ENCODE data around the gene C2CD4B. TPM values are rescaled to one million over a fixed set of nuclear protein-coding genes. Genes with fewer than 3 reads are reported as not detected.

C2CD4B gene
- total and polyA plus RNA-seq, 4 experiments from 2014 or later, result not detected

DNA sequence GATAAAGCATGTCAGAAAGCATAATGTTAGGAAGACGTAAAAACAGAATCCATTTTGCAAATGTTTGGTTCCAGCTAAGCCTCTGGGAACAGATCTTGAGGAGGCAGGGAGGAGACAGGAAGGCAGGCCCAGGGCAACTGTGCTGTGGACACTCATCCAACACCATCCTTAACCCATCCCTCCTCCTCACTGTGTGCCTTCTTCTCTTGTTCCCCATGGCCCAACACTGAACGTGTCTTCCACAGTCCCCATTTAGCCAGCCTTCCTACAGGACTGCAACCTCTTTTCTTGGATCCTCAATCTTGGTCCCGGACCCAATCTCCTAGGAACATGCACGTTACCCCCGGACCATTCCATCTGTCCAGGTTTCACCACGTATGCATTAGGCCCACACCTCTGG lies 15.4 kb downstream of the C2CD4B start:
- Mint-ChIP-seq H3K36me3 (no peaks in the 10 kb centered on the region), H3K4me3 (no peak overlapping the region), H3K27me3 (peaks cover 0 to 1% of the 10 kb centered on the region in 2 donors), H3K27ac (no peak overlapping the region), H3K4me1 (peaks cover 0 to 13% (median 6%) of the 10 kb centered on the region in 4 donors), H3K9me3 (peaks cover 0 to 3% (median 0%) of the 10 kb centered on the region in 8 donors)
- intact Hi-C loops (cut with micrococcal nuclease), result no loop called here
- Histone ChIP-seq H3K36me3 (ENCODE audit: insufficient read depth, low read length) (no peaks in the 10 kb centered on the region), H3K27ac (ENCODE audit: low read depth, low read length) (no peak overlapping the region), H3K4me1 (ENCODE audit: insufficient read depth, low read length) (no peaks in the 10 kb centered on the region), H3K4me3 (ENCODE audit: low read length in 2 of 2) (no peak overlapping the region), H3K9me3 (ENCODE audit: control insufficient read depth in 1 of 2, low read length in 2 of 2) (no peaks in the 10 kb centered on the region), H3K27me3 (ENCODE audit: insufficient read depth, low read length) (no peaks in the 10 kb centered on the region)
- ChIA-PET POLR2A (ENCODE audit: partially characterized antibody) (no interaction called here), CTCF (ENCODE audit: partially characterized antibody) (no interaction called here)
- DNase-seq, result no peak

DNA sequence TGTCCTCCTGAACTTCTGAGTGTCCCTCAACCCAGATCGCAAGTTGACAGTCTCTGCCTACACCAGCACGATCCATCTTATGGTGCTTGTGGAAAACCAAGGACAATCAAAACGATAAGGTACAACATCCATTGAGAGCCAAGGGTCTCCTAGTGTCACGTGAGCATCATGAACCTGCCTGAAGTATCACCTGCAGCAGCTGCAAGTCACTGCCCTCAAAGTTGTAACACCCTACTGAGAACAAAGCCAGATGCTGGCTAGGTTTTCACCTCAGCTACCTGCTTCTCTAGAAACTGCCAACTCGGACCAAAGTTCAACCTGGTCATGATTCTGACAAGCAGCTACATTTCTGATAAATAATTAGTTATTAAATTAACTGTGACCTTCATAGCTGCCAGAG lies 17.5 kb downstream of the C2CD4B start:
- POLR2A ChIA-PET (ENCODE audit: partially characterized antibody), result no interaction called here

DNA sequence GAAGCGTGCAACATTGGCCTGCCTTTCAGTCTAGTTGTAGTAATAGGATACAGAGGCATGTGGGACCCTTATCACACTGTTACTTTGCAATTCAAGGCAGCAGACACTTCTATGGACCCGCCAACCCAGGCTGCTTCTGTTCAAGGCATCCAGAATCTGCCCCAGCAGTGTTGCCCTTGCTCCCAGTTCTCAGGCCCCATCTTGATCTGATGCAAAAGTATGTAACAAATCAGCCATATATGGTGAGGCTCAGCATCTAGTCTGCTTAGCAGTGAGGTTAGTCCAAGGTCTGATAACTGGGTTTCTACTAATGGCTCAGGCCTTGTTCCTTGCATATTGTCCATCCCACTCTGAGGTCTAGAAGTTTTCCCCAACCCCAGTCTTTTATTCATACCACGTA lies 17.9 kb downstream of the C2CD4B start:
- intact Hi-C loops (cut with micrococcal nuclease), result no loop called here
- ChIA-PET POLR2A (ENCODE audit: partially characterized antibody) (no interaction called here), CTCF (ENCODE audit: partially characterized antibody) (no interaction called here)
- Histone ChIP-seq H3K36me3 (ENCODE audit: insufficient read depth, low read length) (no peaks in the 10 kb centered on the region), H3K4me3 (ENCODE audit: low read length in 2 of 2) (no peak overlapping the region), H3K27me3 (ENCODE audit: insufficient read depth, low read length) (no peaks in the 10 kb centered on the region), H3K27ac (ENCODE audit: low read depth, low read length) (no peak overlapping the region), H3K9me3 (ENCODE audit: control insufficient read depth in 1 of 2, low read length in 2 of 2) (no peaks in the 10 kb centered on the region), H3K4me1 (ENCODE audit: insufficient read depth, low read length) (no peaks in the 10 kb centered on the region)
- Mint-ChIP-seq H3K4me3 (no peak overlapping the region), H3K36me3 (no peaks in the 10 kb centered on the region), H3K4me1 (peaks cover 0 to 13% (median 8%) of the 10 kb centered on the region in 4 donors), H3K27me3 (peaks cover 1 to 2% of the 10 kb centered on the region in 2 donors), H3K9me3 (no peaks in the 10 kb centered on the region), H3K27ac (no peak overlapping the region)
- DNase-seq, result no peak

More for the DNA sequence above, 17.5 kb downstream of the C2CD4B start:
- H3K27ac ChIP-seq (ENCODE audit: low read depth, low read length), result no peak overlapping the region
- intact Hi-C loops (cut with micrococcal nuclease), result no loop called here
- H3K36me3 Mint-ChIP-seq, result no peaks in the 10 kb centered on the region
- H3K4me1 Mint-ChIP-seq, result peaks cover 0 to 13% (median 6%) of the 10 kb centered on the region in 4 donors
- CTCF ChIA-PET (ENCODE audit: partially characterized antibody), result no interaction called here
- no peak overlapping the region for H3K4me3 Mint-ChIP-seq
- H3K27ac Mint-ChIP-seq, result no peak overlapping the region
- peaks cover 1 to 2% of the 10 kb centered on the region in 2 donors for H3K27me3 Mint-ChIP-seq
- H3K36me3 ChIP-seq (ENCODE audit: insufficient read depth, low read length), result no peaks in the 10 kb centered on the region
- no peaks in the 10 kb centered on the region for H3K27me3 ChIP-seq (ENCODE audit: insufficient read depth, low read length)
- H3K4me3 ChIP-seq (ENCODE audit: low read length in 2 of 2), result no peak overlapping the region
- H3K9me3 Mint-ChIP-seq, result no peaks in the 10 kb centered on the region
- H3K9me3 ChIP-seq (ENCODE audit: control insufficient read depth in 1 of 2, low read length in 2 of 2), result no peaks in the 10 kb centered on the region
- no peak for DNase-seq
- no peaks in the 10 kb centered on the region for H3K4me1 ChIP-seq (ENCODE audit: insufficient read depth, low read length)

DNA sequence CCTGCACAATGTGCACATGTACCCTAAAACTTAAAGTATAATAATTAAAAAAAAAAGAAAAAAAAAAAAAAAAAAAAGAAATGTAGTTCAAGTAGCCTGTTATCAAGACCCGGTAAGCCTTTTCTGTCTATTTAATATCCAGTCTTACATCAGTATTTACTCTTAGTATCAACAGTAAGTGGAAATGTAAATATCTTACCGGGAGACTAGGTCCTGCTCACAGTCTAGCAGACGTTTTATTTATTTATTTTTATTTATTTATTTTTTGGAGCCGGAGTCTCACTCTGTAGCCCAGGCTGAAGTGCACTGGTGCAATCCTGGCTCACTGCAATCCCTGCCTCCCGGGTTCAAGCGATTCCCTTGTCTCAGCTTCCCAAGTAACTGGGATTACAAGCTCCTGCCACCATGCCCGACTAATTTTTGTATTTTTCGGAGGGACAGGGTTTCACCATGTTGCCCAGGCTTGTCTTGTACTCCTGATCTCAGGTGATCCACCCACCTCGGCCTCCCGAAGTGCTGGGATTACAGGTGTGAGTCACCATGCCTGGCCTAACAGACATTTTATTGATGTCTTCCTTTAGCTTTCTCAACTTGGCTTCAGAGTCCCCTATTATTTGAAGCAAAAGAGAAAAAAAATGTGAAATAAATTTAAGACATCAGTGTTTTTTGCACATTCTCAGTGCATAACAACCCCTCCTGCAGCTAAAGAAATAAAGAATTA lies 19.9 kb downstream of the C2CD4B start:
- H3K27me3 Mint-ChIP-seq, result peaks cover 0 to 2% of the 10 kb centered on the region in 2 donors
- H3K27ac ChIP-seq (ENCODE audit: low read depth, low read length), result no peak overlapping the region
- H3K27me3 ChIP-seq (ENCODE audit: insufficient read depth, low read length), result no peaks in the 10 kb centered on the region
- H3K4me1 Mint-ChIP-seq, result peaks cover 5 to 10% (median 6%) of the 10 kb centered on the region in 4 donors
- ChIA-PET POLR2A (ENCODE audit: partially characterized antibody) (no interaction called here), CTCF (ENCODE audit: partially characterized antibody) (no interaction called here)
- H3K9me3 Mint-ChIP-seq, result no peaks in the 10 kb centered on the region
- intact Hi-C loops (cut with micrococcal nuclease), result no loop called here
- no peaks in the 10 kb centered on the region for H3K4me1 ChIP-seq (ENCODE audit: insufficient read depth, low read length)
- no peak overlapping the region for H3K4me3 Mint-ChIP-seq
- no peaks in the 10 kb centered on the region for H3K36me3 Mint-ChIP-seq
- H3K36me3 ChIP-seq (ENCODE audit: insufficient read depth, low read length), result no peaks in the 10 kb centered on the region
- no peak overlapping the region for H3K4me3 ChIP-seq (ENCODE audit: low read length in 2 of 2)
- H3K27ac Mint-ChIP-seq, result no peak overlapping the region
- DNase-seq, result no peak
- H3K9me3 ChIP-seq (ENCODE audit: control insufficient read depth in 1 of 2, low read length in 2 of 2), result no peaks in the 10 kb centered on the region

DNA sequence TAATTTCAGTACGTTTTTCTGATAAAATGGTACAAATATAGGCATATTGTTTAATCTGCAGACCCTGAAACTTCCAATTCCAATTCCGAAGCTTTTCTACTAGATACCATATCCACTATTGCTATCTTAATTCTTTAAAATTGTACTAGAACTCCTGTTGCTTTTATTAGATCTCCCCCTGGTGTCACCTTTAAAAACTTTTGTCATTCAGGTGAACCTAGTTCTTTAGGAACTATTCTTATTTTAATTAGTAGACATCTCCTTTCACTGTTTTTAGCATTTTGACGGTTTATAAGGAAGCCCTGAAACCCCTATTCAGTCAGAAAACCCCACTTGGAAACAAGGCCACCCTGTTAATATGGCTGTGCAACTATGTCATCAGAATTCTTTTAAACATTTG lies 22.3 kb downstream of the C2CD4B start:
- peak overlapping the region in 1 of 7 donors; percentile 26 for H3K27ac Mint-ChIP-seq
- POLR2A ChIA-PET (ENCODE audit: partially characterized antibody), result interaction anchor here (1.0 kb wide), 1 partner anchor 21 kb away, joined by 3 read pairs; no protein-coding TSS in a partner anchor

DNA sequence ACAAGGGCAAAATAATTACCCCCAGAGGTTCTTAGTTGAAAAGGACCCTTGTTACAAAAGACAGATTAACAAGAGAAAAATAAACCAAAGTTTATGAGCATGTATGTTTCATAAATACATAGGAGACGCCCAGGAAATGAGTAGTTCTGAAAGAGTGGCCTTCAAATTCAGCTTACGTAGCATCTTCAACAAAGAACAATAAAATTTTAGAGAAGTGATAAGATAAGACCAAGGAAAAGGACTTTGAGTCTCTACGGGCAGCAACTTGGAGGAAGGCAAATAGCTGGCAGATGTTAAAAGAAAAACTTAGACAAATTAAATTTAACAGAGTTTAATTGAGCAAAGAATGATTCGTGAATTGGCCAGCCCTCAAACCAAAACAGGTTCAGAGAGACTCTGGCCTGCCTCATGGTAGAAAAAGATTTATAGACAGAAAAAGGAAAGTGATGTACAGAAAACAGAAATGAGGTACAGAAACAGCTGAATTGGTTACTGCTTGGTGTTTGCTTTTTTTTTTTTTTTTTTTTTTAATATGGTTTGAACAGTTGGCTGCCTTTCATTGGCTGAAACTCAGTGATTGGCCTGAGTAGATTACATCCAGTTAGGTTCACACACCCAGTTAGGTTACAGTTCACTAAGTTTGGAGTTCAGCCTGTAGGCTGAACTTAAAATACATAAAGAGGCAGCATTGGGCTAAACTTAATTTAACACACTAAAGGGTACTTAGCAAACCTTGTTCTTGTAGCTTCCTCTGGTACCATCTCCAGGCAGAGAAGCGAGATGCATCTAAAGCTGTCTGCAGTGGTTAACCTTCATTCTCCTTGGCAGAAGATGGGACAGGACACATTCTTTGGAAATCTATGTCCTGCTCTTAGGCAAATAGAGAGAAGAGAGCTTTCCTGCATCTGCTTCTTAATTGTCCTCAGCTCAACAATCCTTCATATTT lies 23.2 kb downstream of the C2CD4B start:
- H3K27ac ChIP-seq (ENCODE audit: low read depth, low read length), result no peak overlapping the region
- POLR2A ChIA-PET (ENCODE audit: partially characterized antibody), result interaction anchor here (1.0 kb wide), 1 partner anchor 20 kb away, joined by 3 read pairs; no protein-coding TSS in a partner anchor
- Mint-ChIP-seq H3K27me3 (peaks cover 1 to 2% of the 10 kb centered on the region in 2 donors), H3K4me1 (peaks cover 5 to 10% (median 6%) of the 10 kb centered on the region in 4 donors), H3K9me3 (no peaks in the 10 kb centered on the region), H3K4me3 (peak overlapping the region in 1 of 8 donors; percentile 63), H3K36me3 (no peaks in the 10 kb centered on the region), H3K27ac (peak overlapping the region in 3 of 7 donors; percentile 11 to 81 (median 32))
- no peaks in the 10 kb centered on the region for H3K36me3 ChIP-seq (ENCODE audit: insufficient read depth, low read length)
- intact Hi-C loops (cut with micrococcal nuclease), result loop anchor here (5.0 kb wide), 1 partner anchor 75 kb away; the partner anchor contains the start of gene C2CD4A
- CTCF ChIA-PET (ENCODE audit: partially characterized antibody), result interaction anchor here (0.6 to 1.6 kb wide), 7 partner anchors 12 to 169 kb away, joined by 3 to 5 read pairs (median 3); no protein-coding TSS in a partner anchor
- H3K9me3 ChIP-seq (ENCODE audit: control insufficient read depth in 1 of 2, low read length in 2 of 2), result no peaks in the 10 kb centered on the region
- H3K27me3 ChIP-seq (ENCODE audit: insufficient read depth, low read length), result no peaks in the 10 kb centered on the region
- no peaks in the 10 kb centered on the region for H3K4me1 ChIP-seq (ENCODE audit: insufficient read depth, low read length)
- DNase-seq, result no peak
- H3K4me3 ChIP-seq (ENCODE audit: low read length in 2 of 2), result no peak overlapping the region

More for the DNA sequence above, 22.3 kb downstream of the C2CD4B start:
- Histone ChIP-seq H3K36me3 (ENCODE audit: insufficient read depth, low read length) (no peaks in the 10 kb centered on the region), H3K4me1 (ENCODE audit: insufficient read depth, low read length) (no peaks in the 10 kb centered on the region), H3K9me3 (ENCODE audit: control insufficient read depth in 1 of 2, low read length in 2 of 2) (no peaks in the 10 kb centered on the region), H3K27me3 (ENCODE audit: insufficient read depth, low read length) (no peaks in the 10 kb centered on the region), H3K4me3 (ENCODE audit: low read length in 2 of 2) (no peak overlapping the region), H3K27ac (ENCODE audit: low read depth, low read length) (no peak overlapping the region)
- H3K36me3 Mint-ChIP-seq, result no peaks in the 10 kb centered on the region
- no peak for DNase-seq
- H3K9me3 Mint-ChIP-seq, result no peaks in the 10 kb centered on the region
- H3K27me3 Mint-ChIP-seq, result peaks cover 1 to 2% of the 10 kb centered on the region in 2 donors
- no peak overlapping the region for H3K4me3 Mint-ChIP-seq
- H3K4me1 Mint-ChIP-seq, result peaks cover 5 to 10% (median 6%) of the 10 kb centered on the region in 4 donors
- intact Hi-C loops (cut with micrococcal nuclease), result loop anchor here (5.0 kb wide), 1 partner anchor 75 kb away; the partner anchor contains the start of gene C2CD4A
- CTCF ChIA-PET (ENCODE audit: partially characterized antibody), result interaction anchor here (0.6 to 1.4 kb wide), 4 partner anchors 24 to 170 kb away, joined by 3 to 4 read pairs (median 3); no protein-coding TSS in a partner anchor

DNA sequence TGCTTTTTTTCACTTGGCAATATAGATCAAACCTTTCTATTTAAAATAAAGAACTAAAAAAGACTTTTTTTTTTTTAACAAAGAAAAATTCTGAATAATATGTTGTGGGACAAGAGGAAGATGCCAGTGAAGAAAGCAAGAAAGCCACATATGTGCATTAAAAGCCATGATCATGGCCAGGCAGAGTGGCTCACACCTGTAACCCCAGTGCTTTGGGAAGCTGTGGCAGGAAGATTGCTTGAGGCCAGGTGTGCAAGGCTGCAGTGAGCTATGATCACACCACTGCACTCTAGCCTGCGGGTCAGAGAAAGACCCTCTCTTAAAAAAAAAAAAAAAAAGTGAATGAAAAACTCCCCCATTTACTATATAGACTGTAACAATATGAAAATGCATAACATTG lies 23.9 kb downstream of the C2CD4B start:
- intact Hi-C loops (cut with micrococcal nuclease), result loop anchor here (5.0 kb wide), 1 partner anchor 74 kb away; the partner anchor contains the start of gene C2CD4A
- DNase-seq, result no peak
- POLR2A ChIA-PET (ENCODE audit: partially characterized antibody), result no interaction called here
- no peaks in the 10 kb centered on the region for H3K36me3 Mint-ChIP-seq
- no peaks in the 10 kb centered on the region for H3K36me3 ChIP-seq (ENCODE audit: insufficient read depth, low read length)
- no peaks in the 10 kb centered on the region for H3K27me3 ChIP-seq (ENCODE audit: insufficient read depth, low read length)
- H3K27ac Mint-ChIP-seq, result no peak overlapping the region
- no peak overlapping the region for H3K4me3 ChIP-seq (ENCODE audit: low read length in 2 of 2)
- CTCF ChIA-PET (ENCODE audit: partially characterized antibody), result interaction anchor here (1.0 to 1.6 kb wide), 2 partner anchors 14 to 15 kb away, joined by 3 to 5 read pairs; no protein-coding TSS in a partner anchor
- H3K9me3 ChIP-seq (ENCODE audit: control insufficient read depth in 1 of 2, low read length in 2 of 2), result no peaks in the 10 kb centered on the region
- peaks cover 5 to 10% (median 6%) of the 10 kb centered on the region in 4 donors for H3K4me1 Mint-ChIP-seq
- no peak overlapping the region for H3K27ac ChIP-seq (ENCODE audit: low read depth, low read length)
- no peak overlapping the region for H3K4me3 Mint-ChIP-seq
- H3K27me3 Mint-ChIP-seq, result peaks cover 1 to 2% of the 10 kb centered on the region in 2 donors
- no peaks in the 10 kb centered on the region for H3K4me1 ChIP-seq (ENCODE audit: insufficient read depth, low read length)
- H3K9me3 Mint-ChIP-seq, result no peaks in the 10 kb centered on the region

Measured in CD4-positive, alpha-beta memory T cell (primary cell).